HCT116 (cell line): ENCODE data around the gene PLXDC1. TPM values are rescaled to one million over a fixed set of nuclear protein-coding genes. Genes with fewer than 3 reads are reported as not detected.

ENCODE experiments used
- ATAC-seq: fragments of 200-7000 bp; cut with Tn5 transposase; 2 replicates; pipeline ENCODE4 v1.9.1; 2020; ENCODE audit warnings: mild to moderate bottlenecking, moderate library complexity
- BruUV-seq: library from RNA; stranded (reverse); fragments of 400-500 nt; replicated peaks from 2 replicates; lab custom pipeline; 2021; lab: Mats Ljungman, UMichigan
- CTCF ChIA-PET: fragments of 300-600 bp; sonication (Branson Sonifier 250); formaldehyde crosslinking; loops from one replicate; lab custom pipeline; 2021; ENCODE audit warnings: antibody characterized with exemption; lab: Charles Lee
- POLR2A ChIA-PET: fragments of 300-600, 350-600 bp; sonication (Branson Sonifier 250); formaldehyde crosslinking; loops from one replicate; lab custom pipeline; 2021; ENCODE audit warnings: antibody characterized with exemption; lab: Charles Lee
- RAD21 ChIA-PET, 2 experiments: fragments of 300-600 bp; sonication (Branson Sonifier 250); formaldehyde crosslinking; loops; one replicate each; lab custom pipeline; 2023; ENCODE audit warnings: low total read pairs in 2 of 2; ENCODE audit not compliant: uncharacterized antibody in 2 of 2, unreplicated experiment in 2 of 2, low non-redundant PET in 1 of 2; lab: Charles Lee
- DNase-seq: peaks from one replicate; pipeline ENCODE4 v3.0.0-alpha.2; 2010; ENCODE audit warnings: low read depth, low spot score
- H2AFZ ChIP-seq: fragments of 200-600 bp; shearing (Covaris generic), sonication (generic); 2 replicates; pipeline ENCODE4 v1.6.1; 2017; ENCODE audit warnings: low read depth, mixed run types, mixed read lengths, antibody characterized with exemption, low read length; ENCODE audit not compliant: poor library complexity, severe bottlenecking
- H3K27ac ChIP-seq: 2 replicates; pipeline ENCODE4 v1.5.1; 2012; ENCODE audit warnings: low read depth, low read length
- H3K27me3 ChIP-seq: fragments of 200-600 bp; sonication (generic); 2 replicates; pipeline ENCODE4 v1.6.1; 2016; ENCODE audit warnings: mixed run types, low read length, mixed read lengths; ENCODE audit not compliant: insufficient read depth
- H3K36me3 ChIP-seq, 2 experiments: fragments of 200-500 bp in 1 of 2; fragments of 200-600 bp in 1 of 2; sonication (Bioruptor generic) in 1 of 2; sonication (generic) in 1 of 2; 2 replicates each; pipeline versions ENCODE4 v1.5.1 to v1.6.1; 2014 to 2016; ENCODE audit warnings: low read length in 2 of 2, inconsistent platforms in 1 of 2, mixed read lengths in 1 of 2, mixed run types in 1 of 2; ENCODE audit not compliant: insufficient read depth in 2 of 2, control insufficient read depth in 1 of 2
- H3K4me1 ChIP-seq, 2 experiments: fragments of 200-600 bp in 1 of 2; sonication (generic) in 1 of 2; 2 replicates each; pipeline versions ENCODE4 v1.5.1 to v1.6.1; 2012 to 2017; ENCODE audit warnings: low read length in 2 of 2, inconsistent platforms in 1 of 2, mild to moderate bottlenecking in 1 of 2, mixed read lengths in 1 of 2, mixed run types in 1 of 2, moderate library complexity in 1 of 2; ENCODE audit not compliant: insufficient read depth in 2 of 2, control insufficient read depth in 1 of 2
- H3K4me2 ChIP-seq: fragments of 200-600 bp; sonication (generic); 2 replicates; pipeline ENCODE4 v1.6.1; 2017; ENCODE audit warnings: mixed run types, low read length, mixed read lengths
- H3K4me3 ChIP-seq, 2 experiments: fragments of 200-600 bp in 1 of 2; sonication (generic) in 1 of 2; replicated peaks in 1 of 2; 2 replicates each; pipeline ENCODE4 v1.5.1; 2011 to 2016; ENCODE audit warnings: low read length in 2 of 2, control low read depth in 1 of 2, low read depth in 1 of 2, mild to moderate bottlenecking in 1 of 2, mixed read lengths in 1 of 2, mixed run types in 1 of 2
- H3K79me2 ChIP-seq: fragments of 200-600 bp; sonication (generic); 2 replicates; pipeline ENCODE4 v1.6.1; 2017; ENCODE audit warnings: mild to moderate bottlenecking, mixed run types, low read length, moderate library complexity, mixed read lengths; ENCODE audit not compliant: insufficient read depth
- H3K9ac ChIP-seq: fragments of 200-600 bp; sonication (generic); 2 replicates; pipeline ENCODE4 v1.6.1; 2016; ENCODE audit warnings: low read length, mixed read lengths
- H3K9me2 ChIP-seq: fragments of 200-600 bp; sonication (generic), shearing (Covaris generic); 2 replicates; pipeline ENCODE4 v1.6.1; 2017; ENCODE audit warnings: mixed run types, mild to moderate bottlenecking, moderate library complexity; ENCODE audit not compliant: insufficient read depth
- H3K9me3 ChIP-seq, 2 experiments: fragments of 200-500 bp in 1 of 2; fragments of 200-600 bp in 1 of 2; sonication (Bioruptor generic) in 1 of 2; sonication (generic) in 1 of 2; 2 replicates each; pipeline ENCODE4 v1.6.1; 2014 to 2017; ENCODE audit warnings: low read length in 2 of 2, mixed read lengths in 2 of 2, inconsistent platforms in 1 of 2, low read depth in 1 of 2, mild to moderate bottlenecking in 1 of 2, mixed run types in 1 of 2, moderate library complexity in 1 of 2; ENCODE audit not compliant: control insufficient read depth in 1 of 2, insufficient read depth in 1 of 2
- H4K20me1 ChIP-seq: fragments of 200-600 bp; sonication (generic), shearing (Covaris generic); 2 replicates; pipeline ENCODE4 v1.6.1; 2017; ENCODE audit warnings: mixed run types, mild to moderate bottlenecking, moderate library complexity; ENCODE audit not compliant: insufficient read depth
- CEBPB ChIP-seq: IDR thresholded peaks from 2 replicates; pipeline ENCODE4 v1.6.1; 2012; ENCODE audit warnings: low read depth
- EZH2phosphoT487 ChIP-seq: fragments of 200-600 bp; IDR thresholded peaks from 2 replicates; pipeline ENCODE4 v1.6.1; 2018; ENCODE audit warnings: antibody characterized with exemption, borderline replicate concordance
- POLR2AphosphoS5 ChIP-seq: IDR thresholded peaks from 2 replicates; pipeline ENCODE4 v1.6.1; 2011; ENCODE audit warnings: mild to moderate bottlenecking, low read depth, low read length, moderate library complexity
- SRF ChIP-seq: IDR thresholded peaks from 2 replicates; pipeline ENCODE4 v1.6.1; 2012; ENCODE audit warnings: low read depth
- TCF7L2 ChIP-seq: IDR thresholded peaks from 2 replicates; pipeline ENCODE4 v1.7.0; 2011; ENCODE audit warnings: borderline replicate concordance, inconsistent platforms; ENCODE audit not compliant: insufficient read depth, insufficient read length; ENCODE audit errors: extremely low read depth
- ZFX ChIP-seq: fragments of 450-650 bp; IDR thresholded peaks from 2 replicates; pipeline ENCODE4 v1.6.1; 2017
- intact Hi-C: fragments of 100-400 bp; cut with micrococcal nuclease; formaldehyde crosslinking; loops from 2 replicates; pipeline ENCODE4 v1.10.0; 2022
- total RNA-seq: library from RNA; stranded (reverse); gene quantifications from one replicate; pipeline ENCODE4 v1.2.1, GENCODE V29; 2021; ENCODE audit not compliant: unreplicated experiment
- TF ChIP-seq, protein P1 (sequence below): IDR thresholded peaks from 2 replicates; pipeline ENCODE4 v1.6.1; 2012; ENCODE audit warnings: low read depth

Gene PLXDC1
- total RNA-seq, 1 experiment from 2014 or later, result 1.8 TPM

DNA sequence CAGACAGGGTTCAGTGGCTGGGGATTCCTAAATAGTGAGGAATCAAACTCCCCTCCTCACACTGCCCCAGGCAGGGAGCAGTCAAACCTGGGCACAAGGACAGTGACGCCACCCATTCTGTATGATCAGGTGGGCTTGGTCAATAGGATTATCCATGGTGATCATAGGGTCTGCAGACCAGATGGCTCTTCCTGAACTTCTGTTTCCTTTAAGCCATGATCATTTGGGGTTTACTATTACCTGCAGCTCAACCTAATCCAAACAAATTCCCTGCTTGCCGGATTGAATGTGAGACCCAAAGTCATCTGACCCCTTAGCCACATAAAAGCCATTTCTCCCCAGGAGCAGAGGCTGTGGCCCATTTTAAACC is 54.3 kb downstream of the PLXDC1 start:
- CTCF ChIA-PET, result no interaction called here
- ATAC-seq (no peak), DNase-seq (no peak)
- Histone ChIP-seq H4K20me1 (no peaks in the 10 kb centered on the region), H3K36me3 (no peaks in the 10 kb centered on the region), H3K27me3 (peaks cover 5% of the 10 kb centered on the region; the same call in 1 of the 2 replicates), H3K4me3 (no peak overlapping the region), H3K4me1 (no peaks in the 10 kb centered on the region), H3K27ac (no peak overlapping the region), H2AFZ (no peak overlapping the region), H3K79me2 (no peaks in the 10 kb centered on the region), H3K9me3 (no peaks in the 10 kb centered on the region), H3K4me2 (no peak overlapping the region), H3K9me2 (no peaks in the 10 kb centered on the region), H3K9ac (no peak overlapping the region)
- RAD21 ChIA-PET, result no interaction called here
- BruUV-seq, result no TSS peak
- intact Hi-C loops, result no loop called here
- POLR2A ChIA-PET, result no interaction called here
- TF ChIP-seq EZH2phosphoT487 (no peak), ZFX (no peak), TCF7L2 (no peak), SRF (no peak), POLR2AphosphoS5 (no peak), CEBPB (no peak)
- TF ChIP-seq, protein P1, sequence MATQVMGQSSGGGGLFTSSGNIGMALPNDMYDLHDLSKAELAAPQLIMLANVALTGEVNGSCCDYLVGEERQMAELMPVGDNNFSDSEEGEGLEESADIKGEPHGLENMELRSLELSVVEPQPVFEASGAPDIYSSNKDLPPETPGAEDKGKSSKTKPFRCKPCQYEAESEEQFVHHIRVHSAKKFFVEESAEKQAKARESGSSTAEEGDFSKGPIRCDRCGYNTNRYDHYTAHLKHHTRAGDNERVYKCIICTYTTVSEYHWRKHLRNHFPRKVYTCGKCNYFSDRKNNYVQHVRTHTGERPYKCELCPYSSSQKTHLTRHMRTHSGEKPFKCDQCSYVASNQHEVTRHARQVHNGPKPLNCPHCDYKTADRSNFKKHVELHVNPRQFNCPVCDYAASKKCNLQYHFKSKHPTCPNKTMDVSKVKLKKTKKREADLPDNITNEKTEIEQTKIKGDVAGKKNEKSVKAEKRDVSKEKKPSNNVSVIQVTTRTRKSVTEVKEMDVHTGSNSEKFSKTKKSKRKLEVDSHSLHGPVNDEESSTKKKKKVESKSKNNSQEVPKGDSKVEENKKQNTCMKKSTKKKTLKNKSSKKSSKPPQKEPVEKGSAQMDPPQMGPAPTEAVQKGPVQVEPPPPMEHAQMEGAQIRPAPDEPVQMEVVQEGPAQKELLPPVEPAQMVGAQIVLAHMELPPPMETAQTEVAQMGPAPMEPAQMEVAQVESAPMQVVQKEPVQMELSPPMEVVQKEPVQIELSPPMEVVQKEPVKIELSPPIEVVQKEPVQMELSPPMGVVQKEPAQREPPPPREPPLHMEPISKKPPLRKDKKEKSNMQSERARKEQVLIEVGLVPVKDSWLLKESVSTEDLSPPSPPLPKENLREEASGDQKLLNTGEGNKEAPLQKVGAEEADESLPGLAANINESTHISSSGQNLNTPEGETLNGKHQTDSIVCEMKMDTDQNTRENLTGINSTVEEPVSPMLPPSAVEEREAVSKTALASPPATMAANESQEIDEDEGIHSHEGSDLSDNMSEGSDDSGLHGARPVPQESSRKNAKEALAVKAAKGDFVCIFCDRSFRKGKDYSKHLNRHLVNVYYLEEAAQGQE, result no peak
